GM19463 (cell line): ENCODE data around the gene WNT1.
A peak's percentile ranks its signal among the peaks of the same experiment; 100 is the strongest.

ENCODE experiments used
- ATAC-seq: cut with Tn5 transposase; IDR thresholded peaks from one replicate; pipeline ENCODE4 v1.9.1; 2021; ENCODE audit warnings: mild to moderate bottlenecking, moderate library complexity; ENCODE audit not compliant: unreplicated experiment

The WNT1 gene

GRCh38 chr12:48999371-49000131, 21.4 kb downstream of the WNT1 start, which contains the start of gene DDN:
TSS of gene DDN (minus strand) at chr12:48999375. CDS start at chr12:48999287, 88 bp downstream.
- peak; percentile 36 for ATAC-seq

DNA sequence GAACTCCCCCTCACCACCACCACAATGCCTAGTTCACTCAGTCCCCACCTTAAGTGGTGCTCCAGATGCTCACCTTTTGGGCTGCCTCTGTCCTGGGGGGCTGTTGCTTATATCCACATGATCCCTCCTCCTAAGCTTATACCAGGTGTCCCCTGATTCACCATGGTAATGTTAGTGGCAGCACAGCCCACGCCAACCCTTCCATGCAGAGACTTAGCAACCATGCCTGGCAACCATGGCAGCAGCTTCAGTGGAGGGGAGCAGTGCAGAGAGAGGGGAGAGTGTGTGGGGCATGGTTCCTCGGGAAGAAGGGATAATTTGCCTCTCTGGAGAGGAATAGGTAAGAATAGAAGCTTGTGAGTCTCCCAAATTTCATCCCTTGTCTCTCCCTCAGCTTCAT, 22.2 kb downstream of the WNT1 start:
- no peak for ATAC-seq

GRCh38 chr12:49008943-49009342, 30.8 kb downstream of the WNT1 start:
- ATAC-seq, result no peak

DNA sequence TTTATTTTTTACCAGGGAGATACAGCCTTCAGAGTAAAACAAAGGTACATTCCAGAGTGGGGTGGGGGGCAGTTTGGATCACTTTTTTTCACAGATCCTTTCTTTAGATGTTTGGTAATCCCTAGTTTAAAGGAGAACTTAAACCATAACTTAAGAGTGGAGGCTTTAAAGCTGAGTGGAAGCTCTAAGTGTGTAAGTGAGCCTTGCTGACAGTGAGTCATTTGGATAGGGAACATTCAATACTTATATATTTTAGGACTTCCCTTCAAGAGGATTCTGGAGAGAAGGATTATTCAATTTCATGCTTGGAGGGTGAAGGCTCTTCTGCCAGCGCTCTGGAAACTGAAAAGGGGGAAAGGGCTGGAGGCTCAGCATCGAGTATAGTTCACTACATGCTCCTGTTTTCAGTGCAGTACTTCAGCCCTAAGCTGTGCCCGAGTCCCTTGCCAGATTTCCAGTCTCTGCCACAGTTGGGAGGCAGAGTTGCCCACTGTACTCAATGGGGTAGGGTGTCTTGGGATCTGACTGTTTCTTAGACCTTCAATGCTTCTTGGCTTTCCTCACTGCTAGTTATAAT, 32.1 kb downstream of the WNT1 start:
- ATAC-seq, result no peak

DNA sequence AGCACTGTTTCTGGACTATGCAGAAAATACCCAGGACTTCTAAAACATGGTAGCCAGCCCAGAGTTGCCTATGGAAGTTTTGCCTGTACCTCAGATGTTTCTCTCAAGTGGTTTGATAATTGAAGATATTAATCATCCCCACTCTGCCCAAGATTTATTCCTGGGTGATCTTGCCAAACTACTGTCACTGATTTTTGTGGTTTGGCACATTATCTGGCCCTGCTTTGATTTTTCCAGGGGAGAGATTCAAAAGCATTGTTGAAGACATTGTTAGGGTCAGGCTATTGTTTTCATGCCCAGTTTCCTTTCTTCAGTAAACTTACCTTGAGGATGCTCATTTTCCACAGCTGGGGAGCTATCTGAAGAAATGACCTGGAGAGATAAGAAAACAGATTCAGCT, 34.6 kb downstream of the WNT1 start:
- no peak for ATAC-seq

DNA sequence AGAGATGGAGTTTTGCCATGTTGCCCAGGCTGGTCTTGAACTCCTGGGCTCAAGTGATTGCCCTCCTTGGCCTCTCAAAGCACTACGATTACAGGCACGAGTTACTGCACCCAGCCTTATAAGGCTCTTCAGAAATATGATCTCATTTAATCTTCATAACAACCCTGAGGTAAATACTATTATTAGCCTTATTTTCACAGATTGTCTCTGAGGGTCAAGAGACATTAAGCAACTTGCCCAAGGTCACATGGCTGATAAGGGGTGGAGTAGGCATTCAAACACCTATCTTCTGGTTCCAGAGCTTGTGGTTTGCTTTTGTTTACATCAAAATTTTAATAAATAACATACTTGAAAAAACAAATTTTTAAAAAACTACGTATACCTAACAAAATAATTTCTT, 35.3 kb downstream of the WNT1 start:
- no peak for ATAC-seq

- no peak for ATAC-seq
These were observed 36.4 kb downstream of the WNT1 start for GRCh38 chr12:49014547-49014946.

DNA sequence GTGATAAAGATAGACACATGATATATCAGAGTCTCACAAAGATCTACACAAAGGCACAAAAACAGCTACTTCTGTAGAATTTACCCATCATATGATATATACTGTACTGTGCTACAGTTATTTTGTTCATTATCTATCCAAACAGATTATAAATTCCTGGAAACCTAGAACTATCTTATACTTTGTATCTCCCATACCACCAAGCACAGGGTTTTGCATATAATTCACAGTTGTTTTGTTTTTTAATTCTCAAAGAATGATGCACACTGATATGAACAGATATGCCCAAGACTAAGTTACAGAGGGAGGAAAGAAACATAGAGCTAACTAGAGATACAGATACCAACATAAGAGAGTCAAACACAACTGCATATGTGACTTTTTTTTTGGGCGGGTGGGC, 37.1 kb downstream of the WNT1 start:
- ATAC-seq, result no peak

- ATAC-seq, result no peak
These were observed 39.8 kb downstream of the WNT1 start for GRCh38 chr12:49017891-49018260.

- peak; percentile 93 for ATAC-seq
These were observed 40.4 kb downstream of the WNT1 start, which contains the start of gene PRKAG1 for GRCh38 chr12:49018261-49019119. TSS of gene PRKAG1 (minus strand) at chr12:49018776. CDS start at chr12:49018740, 36 bp downstream.

- peak; percentile 10 for ATAC-seq
These were observed 41.0 kb downstream of the WNT1 start for GRCh38 chr12:49019120-49019430.

DNA sequence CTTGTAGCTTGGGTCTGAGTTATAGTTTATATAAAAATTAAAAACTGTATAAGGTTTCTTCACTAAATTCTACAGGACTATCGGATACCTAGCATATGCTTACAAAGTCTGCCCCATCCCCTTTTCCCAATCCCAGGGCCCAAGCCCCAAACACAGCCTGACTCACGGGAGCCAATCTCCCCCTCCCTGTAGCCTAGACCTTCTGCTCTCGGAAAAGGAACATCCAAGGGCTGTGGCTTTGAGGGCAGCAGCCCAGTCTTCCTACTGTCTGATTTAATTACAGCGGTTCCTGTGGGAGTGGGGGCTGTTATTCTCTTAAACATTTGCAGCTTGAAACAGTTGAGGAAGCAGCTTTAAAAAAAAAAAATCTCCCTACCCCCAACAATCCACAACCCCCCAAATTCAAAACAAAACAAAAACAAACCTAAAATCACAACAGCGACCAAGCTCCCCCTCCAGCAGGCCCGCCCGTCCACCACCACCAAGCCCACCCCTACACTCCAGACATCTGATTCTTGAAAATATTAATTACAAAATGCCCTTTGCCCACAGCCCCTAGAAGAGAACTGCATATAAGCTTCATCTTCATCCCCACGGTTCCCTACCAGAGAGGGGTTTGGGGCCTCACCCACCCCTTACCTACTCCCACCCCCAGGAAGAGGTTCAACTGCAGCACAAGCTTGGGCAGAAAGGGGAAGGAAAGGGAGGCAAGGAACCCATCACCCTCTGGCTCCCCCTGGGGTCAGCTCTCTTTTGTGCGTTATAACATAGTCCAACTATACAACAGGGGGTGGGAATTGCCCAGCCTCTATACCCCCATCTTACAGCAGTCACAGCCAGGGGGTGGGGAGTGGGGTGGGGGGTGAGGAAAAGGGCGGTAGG, 41.6 kb downstream of the WNT1 start:
- ATAC-seq, result no peak

- no peak for ATAC-seq
These were observed 42.3 kb downstream of the WNT1 start for GRCh38 chr12:49020441-49020840.

DNA sequence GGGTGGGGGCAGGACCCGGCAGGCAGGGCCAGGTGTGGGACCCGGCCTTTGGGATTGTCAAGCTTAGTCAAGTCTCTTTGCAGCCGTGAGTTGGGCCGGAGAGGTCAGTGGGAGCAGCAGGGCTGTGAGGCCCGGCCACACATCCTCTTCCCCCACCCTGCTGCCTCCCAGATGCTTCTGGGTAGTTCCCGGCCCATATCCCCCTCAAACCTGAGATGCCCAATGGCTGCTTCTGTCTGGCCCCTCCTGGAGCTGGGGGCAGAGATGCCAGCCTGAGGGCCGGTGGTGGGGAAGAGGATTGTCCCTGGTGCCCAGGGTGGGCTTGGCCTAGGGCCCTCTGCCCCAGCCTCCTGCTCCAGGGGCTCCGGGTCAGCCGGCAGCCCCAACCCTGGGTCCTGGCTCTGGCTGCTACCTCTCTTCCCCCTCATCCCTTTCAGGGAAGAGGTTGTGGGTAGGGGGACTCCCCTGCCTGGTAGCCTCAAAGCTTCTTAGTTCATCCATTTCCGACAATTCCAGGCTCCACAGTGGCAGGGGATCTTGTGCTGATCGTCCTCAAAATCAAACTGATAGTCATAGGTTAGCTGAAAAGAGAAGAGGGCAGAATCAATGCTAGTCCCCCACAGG, 43.3 kb downstream of the WNT1 start:
- ATAC-seq, result no peak

- no peak for ATAC-seq
These were observed 44.5 kb downstream of the WNT1 start for GRCh38 chr12:49022558-49023178.

GRCh38 chr12:49023812-49024211, 45.7 kb downstream of the WNT1 start:
- no peak for ATAC-seq

- no peak for ATAC-seq
These were observed 46.4 kb downstream of the WNT1 start for GRCh38 chr12:49024543-49024942.

GRCh38 chr12:49025463-49025862, 47.3 kb downstream of the WNT1 start:
- no peak for ATAC-seq

DNA sequence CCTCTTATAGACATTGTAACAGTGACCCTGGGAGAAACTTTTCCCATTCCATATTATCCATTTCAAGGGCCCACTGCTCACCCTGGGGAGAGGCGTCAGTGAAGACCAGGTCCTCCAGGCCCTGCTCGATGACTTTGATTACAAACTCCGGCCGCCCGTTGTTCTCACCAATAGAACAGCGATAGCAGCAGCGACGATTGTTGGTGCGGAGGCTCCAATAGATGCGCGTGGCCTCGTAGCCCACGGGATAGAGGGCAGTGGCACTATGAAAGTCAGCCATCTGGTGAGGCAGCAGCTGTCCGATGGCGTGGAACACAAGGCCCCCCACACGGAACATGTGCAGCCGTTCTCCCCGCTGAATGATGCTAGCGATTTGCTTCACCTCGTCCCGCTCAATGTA, 48.0 kb downstream of the WNT1 start:
- no peak for ATAC-seq
